Bronchial epithelial cell (primary cell): Measurements from ENCODE around the gene USF3. TPM values are rescaled to one million over a fixed set of nuclear protein-coding genes. Genes with fewer than 3 reads are reported as not detected.

Source experiments
- DNase-seq: peaks from one replicate; pipeline ENCODE4 v3.0.0-alpha.2; 2010; ENCODE audit warnings: low read depth
- FAIRE-seq: peaks from 2 replicates; lab custom pipeline; 2011; peaks lifted over from hg19 to GRCh38; lab: Jason Lieb, UNC
- H3K27me3 ChIP-seq: 2 replicates; pipeline ENCODE4 v1.5.1; 2011; ENCODE audit warnings: low read length; ENCODE audit not compliant: control insufficient read depth, insufficient read depth
- H3K36me3 ChIP-seq: 2 replicates; pipeline ENCODE4 v1.5.1; 2011; ENCODE audit warnings: low read length; ENCODE audit not compliant: control insufficient read depth, insufficient read depth
- H3K4me3 ChIP-seq: 2 replicates; pipeline ENCODE4 v1.5.1; 2011; ENCODE audit warnings: mild to moderate bottlenecking, low read depth, low read length, control low read depth
- total RNA-seq: library from RNA; depleted of rRNA; stranded (reverse); fragments of >200 nt; gene quantifications from 2 replicates; pipeline ENCODE4 v1.2.1, GENCODE V29; 2014
- TF ChIP-seq, protein P1 (sequence below): IDR thresholded peaks from 2 replicates; pipeline ENCODE4 v1.5.1; 2011; ENCODE audit warnings: mild to moderate bottlenecking, moderate library complexity, low read length, control low read depth, inconsistent platforms; ENCODE audit not compliant: insufficient read depth, severe bottlenecking

USF3 gene
- total RNA-seq, 1 donor from 2014 or later, result 4.2 TPM

DNA sequence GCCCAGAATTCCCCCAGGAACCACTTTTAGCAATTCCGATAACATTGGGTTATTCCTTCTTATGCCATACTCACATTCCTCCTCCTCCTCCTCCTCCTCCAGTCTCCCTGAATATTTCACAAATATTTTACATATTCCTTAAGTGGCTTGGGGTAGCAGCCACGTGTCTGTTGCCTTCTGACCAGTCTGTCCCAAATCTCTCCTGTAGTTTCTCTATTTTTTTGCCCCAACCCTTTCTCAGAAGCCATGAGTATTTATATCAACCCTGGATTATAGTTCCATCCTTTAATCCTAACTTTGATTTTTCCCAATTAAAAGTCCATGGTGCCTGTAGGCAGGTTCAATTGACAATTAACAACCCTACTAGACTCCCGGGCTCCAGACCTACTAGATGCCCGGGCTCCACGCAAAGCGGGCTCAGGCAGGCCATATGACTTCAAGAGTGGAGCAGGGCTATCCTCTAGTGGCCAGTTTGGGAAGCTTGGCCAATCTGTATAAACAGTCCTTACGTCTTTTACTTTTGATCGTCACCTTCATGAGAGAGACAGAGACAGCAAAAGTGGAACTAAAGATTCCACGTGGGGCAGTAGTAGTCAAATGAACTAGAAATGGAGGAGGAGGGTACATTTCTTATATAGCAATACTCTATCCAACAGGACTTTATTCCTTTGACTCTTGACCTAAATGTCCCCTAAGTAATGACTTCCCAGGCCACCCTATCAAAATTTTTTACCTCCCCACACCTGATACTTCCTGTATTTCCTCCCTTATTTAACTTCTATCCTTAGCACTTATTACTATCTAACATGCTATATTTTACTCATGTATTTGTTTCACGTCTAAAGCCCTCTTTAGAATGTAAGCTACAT is 69.7 kb downstream of the USF3 start:
- DNase-seq (peak; percentile 59), FAIRE-seq (no peak)
- H3K27me3 ChIP-seq, result no peaks in the 10 kb centered on the region
- no peak overlapping the region for H3K4me3 ChIP-seq
- TF ChIP-seq, protein P1, sequence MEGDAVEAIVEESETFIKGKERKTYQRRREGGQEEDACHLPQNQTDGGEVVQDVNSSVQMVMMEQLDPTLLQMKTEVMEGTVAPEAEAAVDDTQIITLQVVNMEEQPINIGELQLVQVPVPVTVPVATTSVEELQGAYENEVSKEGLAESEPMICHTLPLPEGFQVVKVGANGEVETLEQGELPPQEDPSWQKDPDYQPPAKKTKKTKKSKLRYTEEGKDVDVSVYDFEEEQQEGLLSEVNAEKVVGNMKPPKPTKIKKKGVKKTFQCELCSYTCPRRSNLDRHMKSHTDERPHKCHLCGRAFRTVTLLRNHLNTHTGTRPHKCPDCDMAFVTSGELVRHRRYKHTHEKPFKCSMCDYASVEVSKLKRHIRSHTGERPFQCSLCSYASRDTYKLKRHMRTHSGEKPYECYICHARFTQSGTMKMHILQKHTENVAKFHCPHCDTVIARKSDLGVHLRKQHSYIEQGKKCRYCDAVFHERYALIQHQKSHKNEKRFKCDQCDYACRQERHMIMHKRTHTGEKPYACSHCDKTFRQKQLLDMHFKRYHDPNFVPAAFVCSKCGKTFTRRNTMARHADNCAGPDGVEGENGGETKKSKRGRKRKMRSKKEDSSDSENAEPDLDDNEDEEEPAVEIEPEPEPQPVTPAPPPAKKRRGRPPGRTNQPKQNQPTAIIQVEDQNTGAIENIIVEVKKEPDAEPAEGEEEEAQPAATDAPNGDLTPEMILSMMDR, result peak; percentile 85
- no peaks in the 10 kb centered on the region for H3K36me3 ChIP-seq

DNA sequence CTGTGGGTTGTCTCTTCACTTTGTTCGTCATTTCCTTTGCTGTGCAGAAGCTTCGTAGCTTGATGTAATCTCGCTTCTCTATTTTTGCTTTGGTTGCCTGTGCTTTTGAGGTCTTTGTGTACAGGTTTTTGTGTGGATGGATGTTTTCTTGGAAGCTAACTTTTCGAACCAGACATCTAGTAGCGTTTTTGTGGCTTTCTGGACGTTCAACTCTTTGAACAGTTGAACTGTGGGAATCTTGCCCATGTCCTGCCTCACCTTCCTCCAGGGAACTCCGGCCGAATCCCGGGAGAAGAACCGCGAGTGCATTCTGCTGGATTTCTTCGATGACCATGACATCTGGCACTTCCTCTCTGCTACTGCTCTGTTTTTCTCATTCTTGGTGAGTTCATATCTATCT is 70.6 kb downstream of the USF3 start:
- TF ChIP-seq, protein P1, result no peak
- H3K36me3 ChIP-seq, result no peaks in the 10 kb centered on the region
- FAIRE-seq, result no peak
- DNase-seq, result no peak
- H3K27me3 ChIP-seq, result no peaks in the 10 kb centered on the region
- H3K4me3 ChIP-seq, result no peak overlapping the region

- TF ChIP-seq, protein P1, result no peak
- DNase-seq (no peak), FAIRE-seq (no peak)
- no peak overlapping the region for H3K4me3 ChIP-seq
- H3K36me3 ChIP-seq, result no peaks in the 10 kb centered on the region
- no peaks in the 10 kb centered on the region for H3K27me3 ChIP-seq
Measured at GRCh38 chr3:113623811-113624210, 72.6 kb downstream of the USF3 start.

- no peaks in the 10 kb centered on the region for H3K36me3 ChIP-seq
- FAIRE-seq (no peak), DNase-seq (no peak)
- TF ChIP-seq, protein P1, result no peak
- H3K4me3 ChIP-seq, result no peak overlapping the region
- H3K27me3 ChIP-seq, result no peaks in the 10 kb centered on the region
Measured at GRCh38 chr3:113623324-113623723, 73.1 kb downstream of the USF3 start.

GRCh38 chr3:113620091-113620490 is 76.4 kb downstream of the USF3 start:
- TF ChIP-seq, protein P1, result no peak
- Histone ChIP-seq H3K36me3 (no peaks in the 10 kb centered on the region), H3K27me3 (no peaks in the 10 kb centered on the region), H3K4me3 (no peak overlapping the region)
- no peak for DNase-seq
- no peak for FAIRE-seq
